ENCODE measurements around the gene RAET1G. TPM values are rescaled to one million over a fixed set of nuclear protein-coding genes. Genes with fewer than 3 reads are reported as not detected.
"Not testable (repeated sequence)": the region's sequence is repeated elsewhere in the genome, so short reads cannot be mapped to it uniquely, and the experiment has no call there.

Gene RAET1G, protein sequence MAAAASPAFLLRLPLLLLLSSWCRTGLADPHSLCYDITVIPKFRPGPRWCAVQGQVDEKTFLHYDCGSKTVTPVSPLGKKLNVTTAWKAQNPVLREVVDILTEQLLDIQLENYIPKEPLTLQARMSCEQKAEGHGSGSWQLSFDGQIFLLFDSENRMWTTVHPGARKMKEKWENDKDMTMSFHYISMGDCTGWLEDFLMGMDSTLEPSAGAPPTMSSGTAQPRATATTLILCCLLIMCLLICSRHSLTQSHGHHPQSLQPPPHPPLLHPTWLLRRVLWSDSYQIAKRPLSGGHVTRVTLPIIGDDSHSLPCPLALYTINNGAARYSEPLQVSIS
- total RNA-seq = not detected

DNA sequence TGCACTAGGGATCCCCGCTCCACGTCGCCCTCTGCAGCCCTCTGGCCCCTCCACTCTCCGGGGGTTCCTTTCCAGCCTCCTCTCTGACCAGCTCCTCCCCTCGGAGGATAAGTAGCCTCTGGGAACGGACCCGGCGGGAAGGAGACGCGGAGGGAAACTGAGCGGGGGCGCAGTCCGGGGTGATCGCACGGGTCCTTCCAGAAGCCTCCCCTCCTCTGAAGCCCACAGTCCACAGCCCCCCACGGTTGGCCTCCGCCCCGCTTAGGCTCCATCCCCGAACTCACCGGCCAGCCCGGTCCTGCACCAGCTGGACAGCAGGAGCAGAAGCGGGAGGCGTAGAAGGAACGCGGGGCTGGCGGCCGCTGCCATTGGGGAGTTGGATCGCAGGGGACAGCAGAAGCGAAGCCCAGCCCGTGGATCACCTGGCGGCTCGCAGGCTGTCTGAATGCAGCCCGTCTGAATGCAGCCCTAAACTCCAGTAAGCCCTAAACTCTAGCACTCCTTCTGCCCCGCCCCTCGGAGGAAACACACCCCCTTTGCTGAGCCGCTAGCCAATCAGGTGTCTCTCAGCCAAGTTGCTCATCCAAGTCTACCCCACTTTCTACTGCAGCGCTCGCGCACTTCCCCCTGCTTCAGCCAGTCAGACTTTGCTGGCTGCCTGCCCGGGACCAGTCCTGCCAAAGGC is at the start of gene RAET1G:
TSS of gene RAET1G (minus strand) at position 480 of the 685 bp plus-strand sequence. CDS start at position 369, 111 bp downstream.
- DNase-seq (peak; percentile 89), ATAC-seq (peak; percentile 94)
- Mint-ChIP-seq H3K9me3 (no peaks in the 10 kb centered on the region), H3K27ac (no peak within 1 kb of the TSS), H3K4me3 (peak within 1 kb of the TSS; percentile 71), H3K27me3 (peaks cover 66% of the 10 kb centered on the region), H3K36me3 (ENCODE audit: low read depth) (no peaks in the 10 kb centered on the region), H3K4me1 (ENCODE audit: low read depth) (peaks cover 19% of the 10 kb centered on the region)
- intact Hi-C loops (cut with micrococcal nuclease) = no loop called here
- ChIA-PET POLR2A (no interaction called here), CTCF (interaction anchor here (1.3 to 2.3 kb wide), 2 partner anchors 82 to 94 kb away, joined by 3 to 7 read pairs; no protein-coding TSS in a partner anchor)
- TF ChIP-seq, protein P1, sequence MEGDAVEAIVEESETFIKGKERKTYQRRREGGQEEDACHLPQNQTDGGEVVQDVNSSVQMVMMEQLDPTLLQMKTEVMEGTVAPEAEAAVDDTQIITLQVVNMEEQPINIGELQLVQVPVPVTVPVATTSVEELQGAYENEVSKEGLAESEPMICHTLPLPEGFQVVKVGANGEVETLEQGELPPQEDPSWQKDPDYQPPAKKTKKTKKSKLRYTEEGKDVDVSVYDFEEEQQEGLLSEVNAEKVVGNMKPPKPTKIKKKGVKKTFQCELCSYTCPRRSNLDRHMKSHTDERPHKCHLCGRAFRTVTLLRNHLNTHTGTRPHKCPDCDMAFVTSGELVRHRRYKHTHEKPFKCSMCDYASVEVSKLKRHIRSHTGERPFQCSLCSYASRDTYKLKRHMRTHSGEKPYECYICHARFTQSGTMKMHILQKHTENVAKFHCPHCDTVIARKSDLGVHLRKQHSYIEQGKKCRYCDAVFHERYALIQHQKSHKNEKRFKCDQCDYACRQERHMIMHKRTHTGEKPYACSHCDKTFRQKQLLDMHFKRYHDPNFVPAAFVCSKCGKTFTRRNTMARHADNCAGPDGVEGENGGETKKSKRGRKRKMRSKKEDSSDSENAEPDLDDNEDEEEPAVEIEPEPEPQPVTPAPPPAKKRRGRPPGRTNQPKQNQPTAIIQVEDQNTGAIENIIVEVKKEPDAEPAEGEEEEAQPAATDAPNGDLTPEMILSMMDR (IDR thresholded peaks at IDR 0.05) = no peak

DNA sequence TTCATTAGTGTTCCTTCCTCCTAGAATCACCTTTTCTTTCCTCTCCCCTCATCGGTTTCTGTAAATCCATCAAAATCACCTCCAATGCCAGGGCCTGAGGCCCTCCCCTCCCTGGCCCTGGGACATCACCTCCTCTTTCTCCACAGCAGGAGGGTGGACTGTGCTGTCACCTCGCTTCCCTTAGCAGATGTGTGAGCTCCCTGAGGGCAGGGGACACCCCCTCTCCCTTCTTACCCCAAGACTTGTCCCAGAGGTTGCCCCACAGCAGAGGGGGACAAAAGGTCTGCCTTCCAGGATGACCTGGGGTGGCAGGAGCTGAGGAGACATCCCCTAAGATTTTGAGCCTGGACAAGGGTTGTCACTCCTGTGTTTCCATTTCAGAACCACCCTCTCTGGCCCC is 46.7 kb upstream of the RAET1G start:
- CTCF ChIA-PET = interaction anchor here (1.0 kb wide), 1 partner anchor 47 kb away, joined by 3 read pairs; no protein-coding TSS in a partner anchor
- TF ChIP-seq, protein P1 (IDR thresholded peaks at IDR 0.05) = no peak
- peaks cover 15% of the 10 kb centered on the region for H3K4me1 Mint-ChIP-seq (ENCODE audit: low read depth)

DNA sequence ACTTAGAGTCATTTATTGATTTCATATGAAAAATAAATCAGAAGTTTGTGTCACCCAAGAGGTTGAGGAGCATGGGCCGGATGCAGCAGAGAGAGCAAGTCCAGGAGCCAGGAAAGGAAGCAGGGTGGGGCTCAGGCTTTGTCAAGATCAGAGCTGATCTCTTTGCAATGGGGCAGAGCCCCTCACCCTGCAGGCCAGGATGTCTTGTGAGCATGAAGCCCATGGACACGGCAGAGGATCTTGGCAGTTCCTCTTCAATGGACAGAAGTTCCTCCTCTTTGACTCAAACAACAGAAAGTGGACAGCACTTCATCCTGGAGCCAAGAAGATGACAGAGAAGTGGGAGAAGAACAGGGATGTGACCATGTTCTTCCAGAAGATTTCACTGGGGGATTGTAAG is 46.0 kb upstream of the RAET1G start:
- CTCF ChIA-PET; DNase-seq; POLR2A ChIA-PET; H3K4me3 Mint-ChIP-seq; intact Hi-C loops (cut with micrococcal nuclease); ATAC-seq; H3K36me3 Mint-ChIP-seq (ENCODE audit: low read depth); H3K9me3 Mint-ChIP-seq; H3K27ac Mint-ChIP-seq: not testable (repeated sequence)
- Mint-ChIP-seq H3K27me3 (peaks cover 68% of the 10 kb centered on the region), H3K4me1 (ENCODE audit: low read depth) (peaks cover 17% of the 10 kb centered on the region)

More for the DNA sequence above, 46.7 kb upstream of the RAET1G start:
- ATAC-seq = no peak
- intact Hi-C loops (cut with micrococcal nuclease) = no loop called here
- no peaks in the 10 kb centered on the region for H3K9me3 Mint-ChIP-seq
- no peak overlapping the region for H3K27ac Mint-ChIP-seq
- H3K27me3 Mint-ChIP-seq = peaks cover 69% of the 10 kb centered on the region
- no peak for DNase-seq
- H3K4me3 Mint-ChIP-seq = no peak overlapping the region
- POLR2A ChIA-PET = no interaction called here
- H3K36me3 Mint-ChIP-seq (ENCODE audit: low read depth) = peaks cover 9% of the 10 kb centered on the region

DNA sequence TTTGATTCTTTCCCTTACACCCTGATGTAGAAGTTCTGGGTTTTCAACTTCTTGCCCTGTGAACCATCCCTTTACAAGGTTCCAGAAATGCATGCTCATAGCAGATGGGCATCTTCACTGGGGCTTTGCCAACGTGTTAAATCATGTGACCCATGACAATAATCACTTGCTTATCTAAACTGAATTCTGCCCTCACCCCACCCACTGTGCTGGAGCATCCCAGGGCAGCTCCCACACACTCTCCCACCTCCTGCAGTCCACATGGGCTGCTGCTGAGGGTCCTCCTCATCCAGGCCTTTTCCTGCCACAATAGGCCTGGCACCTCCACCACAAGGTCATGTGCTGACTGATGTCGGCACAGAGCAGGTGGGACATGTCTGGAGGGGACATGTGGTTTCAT is 45.1 kb upstream of the RAET1G start:
- CTCF ChIA-PET; H3K36me3 Mint-ChIP-seq (ENCODE audit: low read depth); H3K4me3 Mint-ChIP-seq; H3K27ac Mint-ChIP-seq; ATAC-seq; DNase-seq; intact Hi-C loops (cut with micrococcal nuclease); POLR2A ChIA-PET; H3K9me3 Mint-ChIP-seq: not testable (repeated sequence)
- peaks cover 70% of the 10 kb centered on the region for H3K27me3 Mint-ChIP-seq
- H3K4me1 Mint-ChIP-seq (ENCODE audit: low read depth) = peaks cover 20% of the 10 kb centered on the region

DNA sequence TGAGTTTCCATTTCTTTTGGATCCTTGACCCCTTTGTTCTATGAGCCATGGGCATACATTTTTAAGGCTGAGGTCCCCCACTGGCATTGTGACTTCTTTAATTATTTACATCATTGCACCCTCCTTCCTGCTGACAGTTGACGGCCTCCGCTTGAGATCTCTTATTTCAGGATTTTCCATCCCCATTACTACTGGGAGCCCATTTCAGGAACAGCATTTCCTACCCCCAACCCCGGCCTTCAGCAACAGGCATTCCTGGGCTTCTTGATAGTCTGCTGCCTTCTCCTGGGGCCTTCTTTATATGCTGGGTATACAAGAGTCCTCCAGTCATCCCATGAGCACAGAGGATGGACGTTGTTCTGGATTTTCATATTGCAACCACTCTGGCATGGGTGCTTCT is 44.7 kb upstream of the RAET1G start:
- TF ChIP-seq, protein P1 (IDR thresholded peaks at IDR 0.05) = no peak
- H3K36me3 Mint-ChIP-seq (ENCODE audit: low read depth) = peaks cover 9% of the 10 kb centered on the region
- peaks cover 24% of the 10 kb centered on the region for H3K4me1 Mint-ChIP-seq (ENCODE audit: low read depth)

DNA sequence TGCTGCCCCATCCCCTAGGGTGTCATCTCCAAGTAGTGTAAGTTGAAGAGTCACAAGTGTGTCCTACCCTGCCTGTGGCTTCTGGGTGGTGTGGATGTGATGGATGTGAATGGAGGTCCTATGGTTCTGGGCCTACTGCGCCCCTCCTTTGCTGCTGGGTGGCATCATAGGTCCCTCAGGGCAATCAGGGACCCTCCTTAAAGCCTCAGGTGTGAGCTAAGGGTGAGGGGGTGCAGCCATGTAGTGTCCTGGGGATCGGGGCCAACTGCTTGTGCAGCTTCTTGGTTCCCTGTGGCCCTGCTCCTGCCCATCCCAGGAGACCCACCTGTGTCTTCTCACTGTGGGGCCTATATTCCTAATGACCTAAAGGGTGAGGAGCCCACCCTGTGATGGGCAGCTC is 43.4 kb upstream of the RAET1G start:
- H3K9me3 Mint-ChIP-seq; H3K4me3 Mint-ChIP-seq; H3K27ac Mint-ChIP-seq; H3K36me3 Mint-ChIP-seq (ENCODE audit: low read depth); POLR2A ChIA-PET; intact Hi-C loops (cut with micrococcal nuclease); CTCF ChIA-PET; DNase-seq; ATAC-seq: not testable (repeated sequence)
- Mint-ChIP-seq H3K4me1 (ENCODE audit: low read depth) (peaks cover 27% of the 10 kb centered on the region), H3K27me3 (peaks cover 71% of the 10 kb centered on the region)

More for the DNA sequence above, 44.7 kb upstream of the RAET1G start:
- intact Hi-C loops (cut with micrococcal nuclease) = no loop called here
- no peak for ATAC-seq
- POLR2A ChIA-PET = no interaction called here
- H3K27me3 Mint-ChIP-seq = peaks cover 68% of the 10 kb centered on the region
- no peaks in the 10 kb centered on the region for H3K9me3 Mint-ChIP-seq
- no peak overlapping the region for H3K4me3 Mint-ChIP-seq
- CTCF ChIA-PET = no interaction called here
- no peak for DNase-seq
- H3K27ac Mint-ChIP-seq = no peak overlapping the region
